Thoracic aorta (tissue), 2 donors: ENCODE measurements around the gene LHX1. TPM values are rescaled to one million over a fixed set of nuclear protein-coding genes. Genes with fewer than 3 reads are reported as not detected.
A peak's percentile ranks its signal among the peaks of the same experiment; 100 is the strongest.

Source experiments
- ATAC-seq: fragments of 150-250 bp; one replicate; pipeline ENCODE4 v1.8.0; 2017; ENCODE audit warnings: low read depth; ENCODE audit not compliant: insufficient number of reproducible peaks, low FRiP score
- DNase-seq: peaks from one replicate; pipeline ENCODE4 v3.0.0-alpha.2; 2020; ENCODE audit warnings: low spot score
- H3K27ac ChIP-seq, 2 donors: fragments of 200-600 bp; sonication (generic); 1 replicate in 1 of 2; 2 replicates in 1 of 2; pipeline ENCODE4 v1.5.1; 2016; ENCODE audit warnings: mild to moderate bottlenecking in 2 of 2, moderate library complexity in 2 of 2
- H3K27me3 ChIP-seq: fragments of 200-600 bp; sonication (generic); replicated peaks from 2 replicates; pipeline ENCODE4 v1.6.0; 2016; ENCODE audit warnings: mild to moderate bottlenecking; ENCODE audit not compliant: insufficient read depth
- H3K36me3 ChIP-seq: fragments of 200-600 bp; sonication (generic); one replicate; pipeline ENCODE4 v1.5.1; 2016
- H3K4me1 ChIP-seq, 2 donors: fragments of 200-600 bp; sonication (generic); 1 replicate in 1 of 2; 2 replicates in 1 of 2; pipeline versions ENCODE4 v1.5.1 to v1.6.0; 2016; ENCODE audit warnings: low read depth in 2 of 2, mild to moderate bottlenecking in 1 of 2; ENCODE audit not compliant: control insufficient read depth in 1 of 2
- H3K4me3 ChIP-seq: fragments of 200-600 bp; sonication (generic); 2 replicates; pipeline ENCODE4 v1.5.1; 2016; ENCODE audit warnings: mild to moderate bottlenecking
- H3K9me3 ChIP-seq: fragments of 200-600 bp; sonication (generic); 2 replicates; pipeline ENCODE4 v1.5.1; 2016
- CTCF ChIP-seq: fragments of 200-600 bp; sonication (generic); IDR thresholded peaks from one replicate; pipeline ENCODE4 v1.5.1; 2019; ENCODE audit warnings: antibody characterized with exemption
- total RNA-seq, 2 donors: library from RNA; depleted of rRNA; stranded (reverse); fragments of >200 nt; gene quantifications; one replicate each; pipeline versions ENCODE4 v1.1.0 to v1.2.3, GENCODE V29; 2016

Gene LHX1
- total RNA-seq, 2 donors from 2014 or later, result not detected

GRCh38 chr17:36940313-36941264, 3.3 kb downstream of the LHX1 start:
- no peak overlapping the region for H3K4me3 ChIP-seq
- H3K27me3 ChIP-seq, result peaks cover 88% of the 10 kb centered on the region
- no peak for ATAC-seq
- DNase-seq, result no peak
- no peak for TF ChIP-seq CTCF
- H3K36me3 ChIP-seq, result no peaks in the 10 kb centered on the region
- H3K4me1 ChIP-seq, result peaks cover 35 to 46% of the 10 kb centered on the region in 2 donors
- H3K9me3 ChIP-seq, result no peaks in the 10 kb centered on the region
- no peak overlapping the region for H3K27ac ChIP-seq

DNA sequence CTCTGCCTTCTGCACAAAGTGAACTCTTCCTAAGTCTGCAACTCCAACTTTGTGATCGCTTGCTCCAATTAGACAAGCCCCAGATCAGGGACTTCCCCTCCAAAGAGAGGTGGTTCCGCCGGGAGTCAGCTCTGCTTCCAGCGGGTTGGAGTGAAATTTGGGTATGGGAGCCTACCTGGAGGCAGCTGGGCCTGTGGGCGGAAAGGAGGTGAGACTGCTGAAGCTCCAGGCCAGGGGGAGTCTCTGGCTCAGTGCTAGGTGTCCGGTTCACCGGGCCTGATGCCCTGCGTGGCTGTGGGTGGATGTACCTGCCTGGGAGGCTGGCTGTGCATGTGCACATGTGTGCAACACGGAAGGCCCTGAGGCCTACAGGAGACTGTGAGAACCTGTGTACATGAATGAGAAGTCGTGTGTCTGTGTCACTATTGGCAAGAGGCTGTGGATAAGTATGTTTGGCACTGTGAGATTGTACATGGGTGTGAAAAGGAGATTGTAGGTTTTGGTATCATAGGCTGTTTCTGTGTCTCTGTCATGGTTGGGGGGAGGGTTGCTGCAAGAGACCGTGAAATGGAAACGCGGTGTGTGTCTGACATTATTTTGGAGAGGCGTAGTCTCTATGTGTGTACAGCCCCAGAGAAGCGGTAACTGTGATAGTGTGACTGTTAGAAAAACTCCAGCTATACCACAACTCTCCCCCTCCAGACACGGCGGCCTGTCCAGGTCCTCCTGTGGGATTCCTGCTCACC, 4.2 kb downstream of the LHX1 start:
- no peak overlapping the region for H3K4me3 ChIP-seq
- ATAC-seq (no peak), DNase-seq (no peak)
- peaks cover 79% of the 10 kb centered on the region for H3K27me3 ChIP-seq
- peaks cover 27 to 38% of the 10 kb centered on the region in 2 donors for H3K4me1 ChIP-seq
- H3K27ac ChIP-seq, result no peak overlapping the region
- TF ChIP-seq CTCF, result no peak
- H3K9me3 ChIP-seq, result no peaks in the 10 kb centered on the region
- H3K36me3 ChIP-seq, result no peaks in the 10 kb centered on the region

DNA sequence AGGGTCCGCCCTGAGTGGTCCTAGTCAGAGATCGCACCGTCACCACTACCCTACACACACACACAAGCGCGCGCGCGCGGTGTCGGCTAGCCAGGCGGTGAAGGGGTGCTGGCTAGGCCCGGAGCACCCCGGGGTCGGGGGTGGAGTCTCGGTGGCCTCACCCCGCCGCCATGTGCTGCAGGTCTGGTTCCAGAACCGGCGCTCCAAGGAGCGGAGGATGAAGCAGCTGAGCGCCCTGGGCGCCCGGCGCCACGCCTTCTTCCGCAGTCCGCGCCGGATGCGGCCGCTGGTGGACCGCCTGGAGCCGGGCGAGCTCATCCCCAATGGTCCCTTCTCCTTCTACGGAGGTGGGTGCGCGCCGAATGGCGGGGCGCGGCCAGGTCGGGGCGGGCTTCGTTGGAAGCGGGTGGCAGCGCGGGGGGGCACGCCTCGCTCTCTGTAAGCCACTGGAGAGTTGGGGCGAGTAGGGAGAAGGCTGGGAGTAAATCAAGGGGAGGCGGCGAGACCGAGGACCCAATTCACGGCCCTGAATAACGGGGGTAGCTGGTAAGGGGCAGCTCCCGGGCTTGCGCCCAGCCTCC, 4.8 kb downstream of the LHX1 start:
- Histone ChIP-seq H3K36me3 (no peaks in the 10 kb centered on the region), H3K27ac (no peak overlapping the region), H3K4me3 (peak overlapping the region; percentile 49), H3K27me3 (peaks cover 74% of the 10 kb centered on the region), H3K4me1 (peaks cover 22 to 31% of the 10 kb centered on the region in 2 donors), H3K9me3 (no peaks in the 10 kb centered on the region)
- no peak for TF ChIP-seq CTCF
- no peak for ATAC-seq
- no peak for DNase-seq

GRCh38 chr17:36942631-36943125, 5.4 kb downstream of the LHX1 start:
- ATAC-seq, result no peak
- H3K9me3 ChIP-seq, result no peaks in the 10 kb centered on the region
- no peak for TF ChIP-seq CTCF
- H3K4me3 ChIP-seq, result peak overlapping the region; percentile 49
- peaks cover 69% of the 10 kb centered on the region for H3K27me3 ChIP-seq
- peak overlapping the region in 1 of 2 donors; percentile 30 for H3K27ac ChIP-seq
- H3K4me1 ChIP-seq, result peaks cover 17 to 27% of the 10 kb centered on the region in 2 donors
- no peaks in the 10 kb centered on the region for H3K36me3 ChIP-seq
- DNase-seq, result no peak
